ENCODE data around the gene EFCAB6.

- TF ChIP-seq RFX5 (IDR thresholded peaks at IDR 0.05; ENCODE audit: low read depth, low read length) (no peak), POLR2A (IDR thresholded peaks at IDR 0.05; ENCODE audit: low read depth, low read length) (no peak), CTCF (conservative IDR thresholded peaks at IDR 0.05; ENCODE audit: low read depth, low read length) (no peak), USF2 (IDR thresholded peaks at IDR 0.05; ENCODE audit: low read depth, low read length) (no peak), NFE2L2 (IDR thresholded peaks at IDR 0.05; ENCODE audit: low read depth, low read length) (no peak)
These were observed 283.3 kb downstream of the EFCAB6 start for GRCh38 chr22:43528601-43529360.
